Adrenal gland (tissue), 12 donors: Measurements from ENCODE around the gene NEK5. TPM values are rescaled to one million over a fixed set of nuclear protein-coding genes. Genes with fewer than 3 reads are reported as not detected.

Source experiments
- DNase-seq, 7 donors: peaks; one replicate each; pipeline ENCODE4 v3.0.0-alpha.2; 2019 to 2020
- H3K27ac ChIP-seq, 5 donors: fragments of 200-600 bp; sonication (generic) in 4 of 5; 1 replicate in 3 of 5; 2 replicates in 2 of 5; pipeline versions ENCODE4 v1.5.1 to v1.8.0; 2016 to 2020; ENCODE audit warnings: mild to moderate bottlenecking in 1 of 5
- H3K27me3 ChIP-seq: fragments of 200-600 bp; 2 replicates; pipeline ENCODE4 v1.8.0; 2021
- H3K36me3 ChIP-seq, 2 donors: fragments of 200-600 bp; replicated peaks in 1 of 2; 1 replicate in 1 of 2; 2 replicates in 1 of 2; pipeline versions ENCODE4 v1.5.1 to v1.8.0; 2018 to 2022
- H3K4me1 ChIP-seq, 2 donors: fragments of 200-600 bp; replicated peaks in 1 of 2; 1 replicate in 1 of 2; 2 replicates in 1 of 2; pipeline versions ENCODE4 v1.5.1 to v1.8.0; 2018 to 2021
- H3K4me3 ChIP-seq, 4 donors: fragments of 200-600 bp; sonication (generic) in 3 of 4; one replicate each; pipeline ENCODE4 v1.5.1; 2016 to 2018
- H3K9me3 ChIP-seq, 3 donors: fragments of 200-600 bp; sonication (generic) in 1 of 3; replicated peaks in 1 of 3; 1 replicate in 2 of 3; 2 replicates in 1 of 3; pipeline versions ENCODE4 v1.5.1 to v1.8.0; 2016 to 2021
- CTCF ChIP-seq, 6 experiments: fragments of 450-650 bp in 4 of 6; fragments of 200-600 bp in 2 of 6; sonication (generic) in 1 of 6; IDR thresholded peaks; 1 replicate in 5 of 6; 2 replicates in 1 of 6; pipeline versions ENCODE4 v1.5.1 to v1.8.0; 2016 to 2021; ENCODE audit warnings: antibody characterized with exemption in 6 of 6, mild to moderate bottlenecking in 2 of 6, moderate library complexity in 1 of 6
- POLR2A ChIP-seq, 2 donors: fragments of 450-650 bp; IDR thresholded peaks; one replicate each; pipeline ENCODE4 v1.6.1; 2017; ENCODE audit warnings: antibody characterized with exemption in 2 of 2, mild to moderate bottlenecking in 2 of 2, moderate library complexity in 1 of 2
- WGBS, 4 donors: extraction: QIAGEN DNeasy Blood & Tissue Kit in 2 of 4; methylation state at CpG; one replicate each; pipeline versions ENCODE4 v1.1.5 to v1.1.7; 2013 to 2017; 5-methylcytosine and 5-hydroxymethylcytosine counted together
- intact Hi-C, 2 donors: fragments of 100-400 bp; cut with DNase I; formaldehyde crosslinking; loops; one replicate each; pipeline versions ENCODE4 v1.14.1 to v1.15.0; 2022 to 2023
- polyA plus RNA-seq, 3 donors: library from polyadenylated mRNA; stranded (reverse); fragments of 200-250 nt in 2 of 3; fragments of 350-450 nt in 1 of 3; fragmentation: Illumina TruSeq in 1 of 3; extraction: RNeasy Lipid Tissue Mini Kit (QIAGEN cat#74804) in 1 of 3; gene quantifications; one replicate each; pipeline ENCODE4 v1.2.3, GENCODE V29; 2013 to 2014
- total RNA-seq, 9 donors: library from RNA; depleted of rRNA in 4 of 9; stranded (reverse); fragments of >200 nt in 4 of 9; fragments of 120-200 nt in 1 of 9; fragmentation: NEBNext Ultra II Directional in 1 of 9; extraction: Animal tissue kit (Norgen Biotek cat#: 25700) in 1 of 9; gene quantifications; one replicate each; pipeline versions ENCODE4 v1.1.0 to v1.2.4, GENCODE V29; 2013 to 2023
- donor health status: healthy with polysubstance abuse.
- donor health status: Bipolar disorder and iron deficiency.
- donor health status: DM: yes; HTN: yes; CAD: no.
- donor health status: DM: no; HTN: no; CAD: no.
- donor health status: DM: no; HTN: no; CAD: no.
- donor health status: DM: yes; HTN: yes; CAD: no.

Gene NEK5
- total and polyA plus RNA-seq, 12 donors: under 0.01 to 0.17 (median 0.11) TPM; not detected in 5

- H3K27me3 ChIP-seq: no peaks in the 10 kb centered on the region
- H3K27ac ChIP-seq: no peak overlapping the region
- intact Hi-C loops: no loop called here
- H3K36me3 ChIP-seq: no peaks in the 10 kb centered on the region
- TF ChIP-seq CTCF (IDR thresholded peaks at IDR 0.05) (no peak), POLR2A (IDR thresholded peaks at IDR 0.05) (no peak)
- no peak for DNase-seq
- H3K4me3 ChIP-seq: no peak overlapping the region
- WGBS, 4 donors: 85 to 99% (median 92%) methylated on average over 4 of the region's 4 CpGs
- no peaks in the 10 kb centered on the region for H3K4me1 ChIP-seq
- no peaks in the 10 kb centered on the region for H3K9me3 ChIP-seq
These were observed 99.3 kb downstream of the NEK5 start for GRCh38 chr13:52029569-52029968.

GRCh38 chr13:52027832-52028231, 101.0 kb downstream of the NEK5 start:
- H3K36me3 ChIP-seq: no peaks in the 10 kb centered on the region
- WGBS, 4 donors: 95 to 97% (median 96%) methylated on average over 1 of the region's 1 CpG
- H3K27me3 ChIP-seq: no peaks in the 10 kb centered on the region
- H3K9me3 ChIP-seq: no peaks in the 10 kb centered on the region
- no peak overlapping the region for H3K4me3 ChIP-seq
- no peak overlapping the region for H3K27ac ChIP-seq
- H3K4me1 ChIP-seq: no peaks in the 10 kb centered on the region
- TF ChIP-seq POLR2A (IDR thresholded peaks at IDR 0.05) (no peak), CTCF (IDR thresholded peaks at IDR 0.05) (no peak)
- DNase-seq: no peak
- intact Hi-C loops: no loop called here

- no peak overlapping the region for H3K27ac ChIP-seq
- H3K4me1 ChIP-seq: no peaks in the 10 kb centered on the region
- H3K9me3 ChIP-seq: no peaks in the 10 kb centered on the region
- no peak overlapping the region for H3K4me3 ChIP-seq
- H3K36me3 ChIP-seq: no peaks in the 10 kb centered on the region
- no peak for TF ChIP-seq CTCF (IDR thresholded peaks at IDR 0.05)
- no peak for TF ChIP-seq POLR2A (IDR thresholded peaks at IDR 0.05)
- DNase-seq: no peak
- intact Hi-C loops: no loop called here
- H3K27me3 ChIP-seq: no peaks in the 10 kb centered on the region
- WGBS, 4 donors: 95 to 99% (median 98%) methylated on average over 3 of the region's 3 CpGs
These were observed 102.6 kb downstream of the NEK5 start for GRCh38 chr13:52026246-52026626.

GRCh38 chr13:52025475-52026245, 103.2 kb downstream of the NEK5 start:
- Histone ChIP-seq H3K4me1 (no peaks in the 10 kb centered on the region), H3K27me3 (no peaks in the 10 kb centered on the region), H3K36me3 (no peaks in the 10 kb centered on the region), H3K4me3 (no peak overlapping the region), H3K27ac (no peak overlapping the region), H3K9me3 (no peaks in the 10 kb centered on the region)
- DNase-seq: no peak
- intact Hi-C loops: no loop called here
- WGBS, 4 donors: 97 to 98% (median 98%) methylated on average over 8 of the region's 8 CpGs
- TF ChIP-seq CTCF (IDR thresholded peaks at IDR 0.05): no peak
- no peak for TF ChIP-seq POLR2A (IDR thresholded peaks at IDR 0.05)
